Activated CD8-positive, alpha-beta memory T cell treated with anti-CD3 and anti-CD28 coated beads for 48 hours (primary cell): ENCODE measurements around the gene ANXA8L1.
"Not testable (repeated sequence)": the region's sequence is repeated elsewhere in the genome, so short reads cannot be mapped to it uniquely, and the experiment has no call there.

Source experiments
- DNase-seq, 3 experiments: peaks; one replicate each; pipeline ENCODE4 v3.0.0-alpha.2; 2020; ENCODE audit warnings: low read depth in 2 of 3, low spot score in 2 of 3

ANXA8L1 gene

GRCh38 chr10:46375406-46375805 is at the start of gene ANXA8L1:
TSS of gene ANXA8L1 (plus strand) at chr10:46375776. CDS start at chr10:46375852, 76 bp downstream.
- DNase-seq: not testable (repeated sequence)

- DNase-seq: no peak
These were observed 49.5 kb upstream of the ANXA8L1 start for GRCh38 chr10:46326066-46326465.

GRCh38 chr10:46326971-46327370 is 48.6 kb upstream of the ANXA8L1 start:
- DNase-seq: no peak

- DNase-seq: no peak
These were observed 47.9 kb upstream of the ANXA8L1 start for GRCh38 chr10:46327685-46328084.

- no peak for DNase-seq
These were observed 46.5 kb upstream of the ANXA8L1 start for GRCh38 chr10:46328853-46329689.

GRCh38 chr10:46329690-46330016 is 45.9 kb upstream of the ANXA8L1 start:
- no peak for DNase-seq

- DNase-seq: no peak
These were observed 44.7 kb upstream of the ANXA8L1 start for GRCh38 chr10:46330894-46331293.

GRCh38 chr10:46365484-46365883 is 10.1 kb upstream of the ANXA8L1 start:
- not testable (repeated sequence) for DNase-seq

GRCh38 chr10:46367209-46367608 is 8.4 kb upstream of the ANXA8L1 start:
- not testable (repeated sequence) for DNase-seq

GRCh38 chr10:46367666-46368240 is 7.8 kb upstream of the ANXA8L1 start:
- DNase-seq: not testable (repeated sequence)

- not testable (repeated sequence) for DNase-seq
These were observed 6.6 kb upstream of the ANXA8L1 start for GRCh38 chr10:46368956-46369355.

- not testable (repeated sequence) for DNase-seq
These were observed 1.2 kb upstream of the ANXA8L1 start for GRCh38 chr10:46374410-46374809.

- DNase-seq: not testable (repeated sequence)
These were observed 1.4 kb downstream of the ANXA8L1 start for GRCh38 chr10:46377022-46377421.

- not testable (repeated sequence) for DNase-seq
These were observed 2.1 kb downstream of the ANXA8L1 start for GRCh38 chr10:46377651-46378050.

GRCh38 chr10:46378108-46378507 is 2.5 kb downstream of the ANXA8L1 start:
- DNase-seq: not testable (repeated sequence)

- DNase-seq: not testable (repeated sequence)
These were observed 3.8 kb downstream of the ANXA8L1 start for GRCh38 chr10:46379233-46379848.

- not testable (repeated sequence) for DNase-seq
These were observed 10.3 kb downstream of the ANXA8L1 start for GRCh38 chr10:46385858-46386257.

- not testable (repeated sequence) for DNase-seq
These were observed 11.1 kb downstream of the ANXA8L1 start for GRCh38 chr10:46386694-46387093.

- not testable (repeated sequence) for DNase-seq
These were observed 11.8 kb downstream of the ANXA8L1 start for GRCh38 chr10:46387309-46387902.

- not testable (repeated sequence) for DNase-seq
These were observed 15.8 kb downstream of the ANXA8L1 start for GRCh38 chr10:46391422-46391821.

- DNase-seq: not testable (repeated sequence)
These were observed 21.1 kb downstream of the ANXA8L1 start for GRCh38 chr10:46396441-46397279.
